T-helper 1 cell treated with Interleukin-12 subunit alpha and Interleukin-12 subunit beta and Interleukin-4 antibody, amounts not matched to agents 30 μg/mL and 1 μg/mL, for 36 hours (primary cell): Measurements from ENCODE around the gene LDLRAD1.
"Not testable (repeated sequence)": the region's sequence is repeated elsewhere in the genome, so short reads cannot be mapped to it uniquely, and the experiment has no call there.

ENCODE experiments used
- H3K27ac Mint-ChIP-seq: one replicate; pipeline ENCODE4 v1.8.0; 2021; ENCODE audit warnings: mild to moderate bottlenecking, mixed read lengths
- H3K27me3 Mint-ChIP-seq: one replicate; pipeline ENCODE4 v1.8.0; 2021; ENCODE audit warnings: low read depth, mixed read lengths
- H3K36me3 Mint-ChIP-seq: one replicate; pipeline ENCODE4 v1.8.0; 2021; ENCODE audit warnings: low read depth, mixed read lengths
- H3K4me1 Mint-ChIP-seq: one replicate; pipeline ENCODE4 v1.8.0; 2021; ENCODE audit warnings: low read depth, mixed read lengths
- H3K4me3 Mint-ChIP-seq: one replicate; pipeline ENCODE4 v1.8.0; 2021; ENCODE audit warnings: mild to moderate bottlenecking, moderate library complexity, mixed read lengths
- H3K9me3 Mint-ChIP-seq: one replicate; pipeline ENCODE4 v1.8.0; 2021; ENCODE audit warnings: mixed read lengths

Gene LDLRAD1

GRCh38 chr1:54028306-54029251, 10.6 kb upstream of the LDLRAD1 start:
- no peak overlapping the region for H3K27ac Mint-ChIP-seq
- H3K9me3 Mint-ChIP-seq, result no peaks in the 10 kb centered on the region
- peaks cover 14% of the 10 kb centered on the region for H3K36me3 Mint-ChIP-seq
- no peak overlapping the region for H3K4me3 Mint-ChIP-seq
- no peaks in the 10 kb centered on the region for H3K4me1 Mint-ChIP-seq
- H3K27me3 Mint-ChIP-seq, result no peaks in the 10 kb centered on the region

- H3K27me3 Mint-ChIP-seq, result no peaks in the 10 kb centered on the region
- peaks cover 14% of the 10 kb centered on the region for H3K36me3 Mint-ChIP-seq
- no peak overlapping the region for H3K4me3 Mint-ChIP-seq
- no peak overlapping the region for H3K27ac Mint-ChIP-seq
- no peaks in the 10 kb centered on the region for H3K9me3 Mint-ChIP-seq
- H3K4me1 Mint-ChIP-seq, result no peaks in the 10 kb centered on the region
Observed at GRCh38 chr1:54027848-54028247, 9.9 kb upstream of the LDLRAD1 start.

GRCh38 chr1:54024811-54025210, 6.8 kb upstream of the LDLRAD1 start:
- not testable (repeated sequence) for H3K4me3 Mint-ChIP-seq, H3K27ac Mint-ChIP-seq, H3K27me3 Mint-ChIP-seq, H3K9me3 Mint-ChIP-seq, H3K4me1 Mint-ChIP-seq, H3K36me3 Mint-ChIP-seq

DNA sequence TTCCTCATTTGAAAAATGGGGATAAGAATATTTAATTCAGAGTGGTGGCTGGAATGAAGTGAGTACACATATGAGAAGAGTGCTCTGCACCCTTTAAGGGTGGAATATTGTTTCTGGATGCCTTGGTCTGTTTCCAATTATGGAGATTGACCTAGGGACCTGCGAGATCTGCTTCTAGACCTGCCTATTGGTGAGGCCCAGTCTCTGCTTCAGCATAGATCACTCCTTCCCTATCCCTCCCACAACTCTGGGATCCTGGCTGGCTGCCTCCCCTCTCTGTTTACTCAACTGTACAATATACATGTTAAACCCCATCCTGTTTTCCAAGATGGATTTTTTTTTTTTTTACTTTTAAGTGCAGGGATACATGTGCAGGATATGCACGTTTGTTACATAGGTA, 6.4 kb upstream of the LDLRAD1 start:
- H3K9me3 Mint-ChIP-seq, result no peaks in the 10 kb centered on the region
- H3K4me1 Mint-ChIP-seq, result no peaks in the 10 kb centered on the region
- no peak overlapping the region for H3K4me3 Mint-ChIP-seq
- no peaks in the 10 kb centered on the region for H3K36me3 Mint-ChIP-seq
- H3K27me3 Mint-ChIP-seq, result no peaks in the 10 kb centered on the region
- no peak overlapping the region for H3K27ac Mint-ChIP-seq

- not testable (repeated sequence) for H3K36me3 Mint-ChIP-seq, H3K4me3 Mint-ChIP-seq, H3K9me3 Mint-ChIP-seq, H3K27ac Mint-ChIP-seq, H3K27me3 Mint-ChIP-seq, H3K4me1 Mint-ChIP-seq
Observed at GRCh38 chr1:54019562-54020176, 1.7 kb upstream of the LDLRAD1 start.

GRCh38 chr1:54018635-54019034, 649 bp upstream of the LDLRAD1 start:
- no peaks in the 10 kb centered on the region for H3K4me1 Mint-ChIP-seq
- no peaks in the 10 kb centered on the region for H3K9me3 Mint-ChIP-seq

GRCh38 chr1:54016343-54017282, 1.4 kb downstream of the LDLRAD1 start:
- Mint-ChIP-seq H3K4me3 (no peak overlapping the region), H3K4me1 (no peaks in the 10 kb centered on the region), H3K27ac (no peak overlapping the region), H3K9me3 (no peaks in the 10 kb centered on the region), H3K27me3 (peaks cover 4% of the 10 kb centered on the region), H3K36me3 (no peaks in the 10 kb centered on the region)

More at GRCh38 chr1:54018635-54019034, 649 bp upstream of the LDLRAD1 start:
- H3K27ac Mint-ChIP-seq, result no peak overlapping the region
- no peak overlapping the region for H3K4me3 Mint-ChIP-seq
- H3K36me3 Mint-ChIP-seq, result no peaks in the 10 kb centered on the region
- peaks cover 1% of the 10 kb centered on the region for H3K27me3 Mint-ChIP-seq

DNA sequence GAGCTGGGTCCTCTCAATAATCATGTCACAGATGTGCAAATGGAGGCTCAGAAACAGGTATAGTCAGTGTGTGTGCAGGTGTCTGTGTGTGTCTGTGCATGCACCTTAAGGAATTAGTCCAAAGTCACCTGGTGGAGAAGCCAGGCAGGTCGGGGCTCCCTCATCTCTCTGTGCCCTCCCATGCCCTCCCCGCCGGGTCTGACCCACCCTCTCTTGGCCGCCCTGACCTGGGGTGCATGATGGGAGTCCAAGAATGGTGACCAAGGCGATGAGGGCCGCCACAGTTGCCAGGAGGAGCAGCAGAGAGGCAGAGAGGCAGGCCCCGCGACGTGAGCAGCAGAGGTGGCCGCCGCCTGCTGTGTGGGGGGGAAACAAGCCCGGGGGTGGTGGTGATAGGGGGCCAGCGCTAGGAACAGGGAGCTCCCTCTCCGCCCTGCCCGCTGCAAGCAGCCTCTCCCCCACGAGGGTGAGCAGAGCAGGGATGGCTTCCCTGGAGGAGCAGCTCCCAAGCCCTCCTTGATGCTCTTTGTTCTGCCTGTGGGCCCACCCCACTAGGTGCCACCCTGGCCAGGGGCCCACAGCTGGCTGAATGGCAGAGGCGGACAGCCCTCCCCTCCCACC, 3.9 kb downstream of the LDLRAD1 start:
- Mint-ChIP-seq H3K9me3 (no peaks in the 10 kb centered on the region), H3K4me1 (no peaks in the 10 kb centered on the region), H3K4me3 (no peak overlapping the region), H3K27ac (no peak overlapping the region), H3K27me3 (peaks cover 4% of the 10 kb centered on the region), H3K36me3 (no peaks in the 10 kb centered on the region)

DNA sequence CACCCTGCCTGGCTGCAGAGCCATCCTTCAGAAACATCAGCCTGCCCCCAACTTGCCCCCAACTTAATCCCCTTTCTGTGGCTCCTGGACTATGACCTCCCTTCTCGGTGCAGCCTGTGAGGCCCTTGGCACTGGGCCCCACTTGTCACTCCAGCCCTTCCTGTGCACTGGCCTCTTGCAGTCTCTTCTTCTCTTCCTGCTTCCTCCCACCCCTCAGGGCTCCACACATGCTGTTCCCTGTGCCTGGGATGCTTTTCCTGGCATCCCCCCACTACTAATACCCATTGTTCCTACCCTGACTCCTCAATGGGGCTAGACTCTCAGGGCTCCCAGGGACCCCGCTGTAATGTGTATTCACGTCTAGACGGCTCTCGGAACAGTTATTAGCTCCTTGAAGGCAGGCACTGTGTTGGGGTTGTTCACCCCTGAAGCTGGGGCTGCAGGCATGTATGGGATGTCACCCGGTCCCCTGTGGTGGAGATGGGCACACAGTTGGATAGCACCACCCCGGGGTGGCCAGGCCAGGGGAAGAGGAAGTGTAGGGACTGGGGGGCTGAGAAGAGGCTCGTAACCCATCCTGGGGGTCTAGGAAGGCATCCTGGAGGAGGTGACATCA, 4.5 kb downstream of the LDLRAD1 start:
- Mint-ChIP-seq H3K27ac (no peak overlapping the region), H3K27me3 (peaks cover 4% of the 10 kb centered on the region), H3K9me3 (no peaks in the 10 kb centered on the region), H3K4me3 (no peak overlapping the region), H3K4me1 (no peaks in the 10 kb centered on the region), H3K36me3 (no peaks in the 10 kb centered on the region)

DNA sequence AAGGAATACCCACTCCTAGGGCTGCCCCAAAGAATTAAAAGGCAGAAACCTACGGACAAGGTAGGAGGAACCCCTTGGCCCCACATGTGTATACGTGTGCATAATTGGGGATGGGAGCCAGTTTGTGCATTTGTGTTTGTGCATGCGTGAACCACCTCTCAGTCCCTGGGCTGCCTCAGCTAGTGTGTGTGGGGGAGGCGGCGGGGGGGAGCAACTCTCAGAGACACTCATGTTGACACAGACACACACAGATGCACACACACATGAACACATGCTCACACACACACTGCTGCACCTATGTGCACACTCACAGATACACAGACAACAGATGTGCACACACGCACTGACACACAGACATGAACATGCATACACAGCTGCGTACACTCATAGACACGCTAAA, 5.1 kb downstream of the LDLRAD1 start:
- Mint-ChIP-seq H3K4me1 (no peaks in the 10 kb centered on the region), H3K4me3 (no peak overlapping the region), H3K36me3 (no peaks in the 10 kb centered on the region), H3K9me3 (no peaks in the 10 kb centered on the region), H3K27me3 (peaks cover 4% of the 10 kb centered on the region), H3K27ac (no peak overlapping the region)

DNA sequence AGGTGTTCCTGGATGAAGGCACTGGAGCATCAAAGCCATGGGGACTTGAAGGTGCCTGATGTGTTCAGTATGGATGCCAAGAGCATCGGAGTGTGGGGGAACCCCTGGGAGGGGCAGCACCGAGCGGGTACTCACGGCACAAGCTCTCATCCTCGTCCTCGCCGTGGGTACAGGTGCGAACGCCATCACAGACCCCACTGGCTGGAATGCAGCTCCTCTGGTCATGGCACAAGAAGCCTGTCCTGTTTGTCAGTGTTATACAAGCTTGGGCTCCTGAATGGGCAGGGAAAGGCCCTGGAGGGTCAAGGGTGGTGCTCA, 6.0 kb downstream of the LDLRAD1 start:
- Mint-ChIP-seq H3K4me1 (no peaks in the 10 kb centered on the region), H3K36me3 (no peaks in the 10 kb centered on the region), H3K27ac (no peak overlapping the region), H3K4me3 (no peak overlapping the region), H3K27me3 (peaks cover 5% of the 10 kb centered on the region), H3K9me3 (no peaks in the 10 kb centered on the region)

DNA sequence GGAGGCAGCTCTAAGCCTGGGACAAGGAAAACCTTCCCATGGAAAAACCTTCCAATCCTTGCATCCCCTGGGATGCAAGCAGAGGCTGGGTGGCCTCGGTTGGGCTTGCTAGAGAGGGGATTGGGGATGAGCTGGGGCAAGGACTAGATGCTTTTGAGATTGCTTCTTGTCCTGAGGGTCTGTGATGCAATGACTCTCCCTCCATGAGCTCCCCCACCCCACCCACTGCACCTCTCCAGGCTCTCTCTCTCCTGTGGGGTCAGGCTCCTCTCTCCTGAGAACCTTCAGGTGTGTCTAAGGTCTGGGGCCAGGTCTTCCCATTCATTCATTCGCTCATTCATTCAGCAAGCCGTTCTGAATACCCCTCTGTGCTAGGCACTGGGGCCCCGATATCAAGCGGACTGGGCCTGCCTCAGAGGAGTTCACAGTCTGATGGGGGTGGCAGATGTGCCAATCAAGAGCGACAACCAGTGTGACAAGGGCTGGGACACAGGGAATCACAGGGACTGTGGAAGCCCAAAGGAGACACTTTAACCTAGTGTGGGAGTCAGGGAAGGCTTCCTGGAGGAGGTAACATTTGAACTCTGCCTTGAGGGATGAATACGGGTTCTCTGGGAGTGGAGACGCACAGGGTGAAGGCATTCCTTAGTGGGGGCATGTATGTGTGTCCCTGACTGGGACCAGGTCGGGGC, 6.5 kb downstream of the LDLRAD1 start:
- H3K36me3 Mint-ChIP-seq, result no peaks in the 10 kb centered on the region
- H3K4me1 Mint-ChIP-seq, result no peaks in the 10 kb centered on the region
- H3K4me3 Mint-ChIP-seq, result no peak overlapping the region
- no peaks in the 10 kb centered on the region for H3K9me3 Mint-ChIP-seq
- H3K27ac Mint-ChIP-seq, result no peak overlapping the region
- H3K27me3 Mint-ChIP-seq, result peaks cover 9% of the 10 kb centered on the region

- no peak overlapping the region for H3K27ac Mint-ChIP-seq
- H3K36me3 Mint-ChIP-seq, result no peaks in the 10 kb centered on the region
- H3K4me1 Mint-ChIP-seq, result no peaks in the 10 kb centered on the region
- no peak overlapping the region for H3K4me3 Mint-ChIP-seq
- no peaks in the 10 kb centered on the region for H3K9me3 Mint-ChIP-seq
- peaks cover 9% of the 10 kb centered on the region for H3K27me3 Mint-ChIP-seq
Observed at GRCh38 chr1:54010415-54011117, 7.4 kb downstream of the LDLRAD1 start.
